HG03064 (cell line): ENCODE measurements around the gene FAM222B.
"Not testable (repeated sequence)": the region's sequence is repeated elsewhere in the genome, so short reads cannot be mapped to it uniquely, and the experiment has no call there.

Experiments
- ATAC-seq: cut with Tn5 transposase; IDR thresholded peaks from one replicate; pipeline ENCODE4 v1.9.1; 2021; ENCODE audit warnings: low read depth; ENCODE audit not compliant: unreplicated experiment

The FAM222B gene

DNA sequence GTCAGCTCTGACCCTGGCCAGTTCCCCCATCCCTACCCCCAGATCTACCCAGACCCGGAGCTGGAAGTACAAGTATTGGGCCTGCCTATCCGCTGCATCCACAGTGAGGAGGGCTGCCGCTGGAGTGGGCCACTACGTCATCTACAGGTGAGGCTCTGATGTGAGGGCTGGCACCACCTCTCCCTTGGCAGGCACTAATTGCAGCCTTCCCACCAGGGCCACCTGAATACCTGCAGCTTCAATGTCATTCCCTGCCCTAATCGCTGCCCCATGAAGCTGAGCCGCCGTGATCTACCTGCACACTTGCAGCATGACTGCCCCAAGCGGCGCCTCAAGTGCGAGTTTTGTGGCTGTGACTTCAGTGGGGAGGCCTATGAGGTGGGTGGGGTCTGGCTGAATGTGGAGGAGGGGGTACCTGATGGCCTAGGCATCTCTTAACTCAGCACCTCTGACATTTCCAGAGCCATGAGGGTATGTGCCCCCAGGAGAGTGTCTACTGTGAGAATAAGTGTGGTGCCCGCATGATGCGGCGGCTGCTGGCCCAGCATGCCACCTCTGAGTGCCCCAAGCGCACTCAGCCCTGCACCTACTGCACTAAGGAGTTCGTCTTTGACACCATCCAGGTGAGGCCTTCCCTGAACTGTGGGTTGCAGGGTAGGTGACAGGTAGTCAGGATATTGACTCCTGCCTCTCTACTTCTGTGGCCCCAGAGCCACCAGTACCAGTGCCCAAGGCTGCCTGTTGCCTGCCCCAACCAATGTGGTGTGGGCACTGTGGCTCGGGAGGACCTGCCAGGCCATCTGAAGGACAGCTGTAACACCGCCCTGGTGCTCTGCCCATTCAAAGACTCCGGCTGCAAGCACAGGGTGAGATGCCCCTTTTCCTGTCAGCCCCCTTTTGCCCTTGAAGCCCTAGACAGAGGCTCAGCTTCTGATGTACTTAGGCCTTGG, 94.5 kb downstream of the FAM222B start:
- ATAC-seq: no peak

DNA sequence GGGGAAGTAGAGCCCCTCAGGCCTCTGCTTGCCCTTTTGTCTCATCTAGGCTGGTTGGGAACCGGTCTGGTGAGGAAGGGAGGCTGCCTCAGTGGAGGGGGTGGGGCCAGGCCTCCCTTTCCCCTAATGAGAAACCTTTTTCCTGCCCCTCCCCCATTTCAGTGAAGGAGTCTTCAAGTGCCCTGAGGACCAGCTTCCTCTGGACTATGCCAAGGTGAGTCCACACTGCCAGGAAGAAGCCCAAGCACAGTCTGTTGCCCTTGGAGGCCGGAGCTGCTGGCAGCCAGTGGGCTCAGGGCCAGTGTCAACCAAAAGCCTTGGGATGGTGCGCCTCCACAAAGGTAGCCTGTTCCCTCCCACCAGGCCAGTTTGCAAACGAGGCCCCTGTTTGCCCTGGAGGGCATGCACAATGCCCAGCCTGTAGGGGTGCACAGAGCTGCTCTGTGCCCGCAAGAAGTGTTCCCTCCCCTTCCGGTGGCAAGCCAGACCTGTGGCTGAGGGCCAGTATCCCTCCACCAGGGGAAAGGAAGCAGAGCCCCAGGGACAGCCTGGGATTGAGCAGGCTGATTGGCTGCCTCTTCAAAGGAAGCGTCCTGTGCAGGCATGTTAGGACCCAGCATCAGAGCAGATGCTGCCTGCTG, 95.4 kb downstream of the FAM222B start:
- no peak for ATAC-seq

DNA sequence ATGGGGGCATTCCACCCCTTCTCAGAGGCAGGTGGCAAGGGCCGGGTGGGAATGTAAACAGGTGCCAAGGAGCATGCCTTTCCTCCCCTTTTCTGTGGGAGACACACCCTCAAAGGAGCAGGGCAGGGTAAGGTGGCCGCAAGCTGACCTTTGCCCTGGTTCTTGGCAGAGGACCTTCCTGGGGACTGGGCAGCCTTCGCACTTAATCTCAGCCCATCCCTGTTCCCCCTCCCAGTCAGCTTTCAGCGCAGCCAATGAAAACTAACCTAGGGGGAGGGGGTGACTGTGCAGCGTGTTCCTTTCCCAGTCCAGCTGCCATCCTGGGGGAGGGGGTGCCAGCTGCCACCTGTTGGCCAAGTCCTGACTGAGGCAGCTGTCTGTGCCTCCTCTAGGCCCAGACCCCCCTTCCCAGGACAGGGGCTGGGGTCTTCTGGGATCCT, 96.0 kb downstream of the FAM222B start:
- ATAC-seq: no peak

DNA sequence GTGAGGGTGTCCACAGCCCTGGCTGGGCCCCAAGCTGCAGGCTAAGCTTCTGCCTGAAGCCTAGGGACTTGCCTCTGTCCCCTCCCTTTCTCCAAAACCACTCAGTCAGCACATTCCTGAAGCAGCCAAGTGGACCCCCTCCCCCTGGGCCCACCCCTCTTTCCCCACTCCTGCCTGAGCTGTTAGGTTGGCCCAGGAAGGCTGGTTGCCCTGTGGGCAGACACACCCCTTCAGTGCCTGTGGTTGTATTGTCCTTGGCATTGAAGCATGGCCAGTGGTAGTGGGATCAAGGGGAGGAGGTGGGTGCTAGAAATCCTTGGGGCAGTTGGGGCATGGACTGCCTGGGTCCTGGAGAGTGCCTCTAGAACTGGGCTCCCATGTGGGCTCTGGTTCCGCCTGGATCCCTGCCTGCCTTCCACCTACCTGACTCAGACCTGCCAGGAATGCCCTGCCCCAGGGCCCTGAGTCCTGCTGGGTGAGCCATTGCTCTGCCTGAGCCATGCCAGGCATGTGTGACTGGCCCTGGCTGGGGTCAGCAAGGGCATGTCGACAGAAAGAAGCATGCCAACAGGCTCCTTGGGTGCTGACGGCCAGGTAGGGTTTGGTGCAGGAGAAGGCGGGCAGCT, 96.7 kb downstream of the FAM222B start:
- no peak for ATAC-seq

DNA sequence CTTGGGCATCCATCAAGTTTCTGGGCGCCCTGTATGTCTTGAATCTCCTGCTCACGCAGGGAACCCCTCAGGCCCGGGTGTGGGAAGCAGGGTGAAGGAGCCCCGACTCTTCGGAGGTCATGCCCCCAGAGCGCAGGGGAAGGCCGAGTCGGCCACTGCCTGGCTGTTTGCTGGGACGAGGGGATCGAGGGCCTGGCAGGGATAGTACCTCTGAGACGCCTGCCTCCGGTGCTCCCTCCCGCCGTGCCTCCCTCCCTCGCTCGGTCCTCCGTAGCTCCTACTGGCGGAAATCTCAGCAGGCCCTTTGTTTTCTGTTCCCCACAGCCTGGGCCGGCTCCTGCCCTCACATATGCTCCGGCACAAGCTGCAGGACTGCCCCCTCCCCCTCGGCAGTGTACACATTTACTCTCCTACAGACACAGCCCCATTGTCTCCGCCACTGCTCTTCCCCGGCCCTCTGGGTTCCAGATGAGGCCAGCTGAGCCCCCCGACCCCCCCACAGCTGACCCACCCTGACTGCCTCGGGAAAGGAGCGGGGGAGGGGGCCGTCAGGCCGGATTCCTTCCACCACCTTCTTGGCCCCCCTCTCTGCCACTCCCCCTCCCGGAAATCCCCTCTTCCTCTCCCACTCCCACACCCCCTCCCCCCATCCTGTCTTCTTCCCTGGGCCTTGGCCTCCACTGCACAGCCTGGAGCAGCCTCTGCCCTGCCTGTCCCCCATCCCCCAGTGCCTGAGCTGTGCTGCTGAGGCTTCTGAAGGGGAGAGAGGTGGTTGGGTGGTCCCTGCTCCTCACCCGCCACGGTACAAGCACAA, 97.4 kb downstream of the FAM222B start:
- ATAC-seq: no peak

DNA sequence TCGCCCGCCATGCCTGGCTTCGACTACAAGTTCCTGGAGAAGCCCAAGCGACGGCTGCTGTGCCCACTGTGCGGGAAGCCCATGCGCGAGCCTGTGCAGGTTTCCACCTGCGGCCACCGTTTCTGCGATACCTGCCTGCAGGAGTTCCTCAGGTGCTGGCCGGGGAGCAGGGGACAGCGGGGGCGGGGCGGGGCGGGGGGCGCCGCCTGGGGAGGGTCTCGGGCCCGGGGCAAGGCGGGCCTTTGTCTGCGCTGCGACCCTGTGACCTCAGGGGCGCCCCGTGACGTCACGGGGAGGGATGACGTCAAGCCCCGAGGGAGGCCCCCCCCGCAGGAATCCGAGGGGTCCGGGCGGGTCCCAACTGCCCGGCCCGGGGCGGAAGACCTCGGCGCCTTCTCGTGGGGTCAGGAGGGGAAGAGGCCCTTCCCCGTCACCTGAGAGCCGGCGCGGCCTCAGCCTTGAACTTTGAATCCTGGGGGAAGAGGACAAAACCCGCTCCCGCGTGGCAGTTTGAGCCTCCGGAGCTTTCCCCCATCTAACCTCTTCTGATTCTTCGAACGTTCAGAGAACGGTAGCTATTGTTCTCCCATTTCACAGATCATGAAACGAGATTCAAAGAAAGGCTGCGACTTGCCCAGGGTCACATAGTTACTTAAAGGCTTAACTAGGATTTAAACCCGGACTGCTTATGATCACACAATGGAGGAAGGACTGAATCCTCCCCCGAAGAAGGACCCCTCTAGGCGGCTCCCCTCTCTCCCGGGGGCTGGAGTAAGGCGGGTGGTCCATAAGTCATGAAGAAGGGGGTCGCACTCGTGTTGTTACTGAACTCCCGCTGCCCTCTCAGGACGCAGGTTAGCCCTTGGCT, 98.3 kb downstream of the FAM222B start:
- ATAC-seq: no peak

DNA sequence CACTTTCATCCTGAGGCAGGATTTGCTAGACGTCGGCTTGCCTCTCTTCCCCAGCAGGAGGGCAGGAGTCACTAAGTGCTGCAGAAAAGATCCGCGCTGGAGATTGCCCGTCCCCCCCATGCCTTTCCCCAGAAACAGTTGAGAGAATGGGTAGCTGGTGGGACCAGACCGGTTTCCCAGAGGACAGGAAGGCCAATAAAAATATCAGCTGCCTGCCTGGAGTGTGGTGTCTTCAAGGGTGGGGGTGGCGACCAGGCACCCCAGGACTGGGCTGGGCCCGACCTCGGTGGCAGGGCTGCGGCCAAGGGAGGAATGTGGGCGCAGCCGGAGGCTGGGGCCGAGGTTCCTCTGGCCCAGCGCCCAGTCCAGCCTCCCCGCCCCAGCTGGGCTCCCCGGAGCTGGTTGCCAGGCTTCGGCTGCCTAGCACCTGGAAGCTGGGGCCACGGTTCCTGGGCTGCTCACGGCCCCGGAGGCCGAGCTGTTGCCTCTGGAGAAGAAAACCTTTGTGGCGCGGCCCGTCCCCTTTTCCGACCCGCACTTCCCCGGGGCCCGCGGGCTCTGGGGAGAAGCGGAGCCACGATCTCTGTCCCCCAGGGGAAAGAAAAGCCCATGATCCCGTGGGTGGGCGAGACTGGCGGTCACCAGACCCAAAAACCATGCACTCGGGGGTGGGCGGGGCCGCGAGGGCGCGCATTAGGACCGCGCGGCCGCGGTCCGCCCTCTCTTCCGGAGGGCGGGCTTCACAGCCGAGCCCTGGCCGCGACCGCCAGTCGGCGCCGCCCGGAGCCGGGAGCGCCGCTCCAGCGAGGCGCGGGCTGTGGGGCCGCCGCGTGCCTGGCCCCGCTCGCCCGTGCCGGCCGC, 99.1 kb downstream of the FAM222B start, which contains the start of gene TRAF4:
TSS of gene TRAF4 (plus strand) at position 769 of the 861 bp plus-strand sequence. CDS start 102 bp downstream, outside the sequence.
- peak; percentile 52 for ATAC-seq

DNA sequence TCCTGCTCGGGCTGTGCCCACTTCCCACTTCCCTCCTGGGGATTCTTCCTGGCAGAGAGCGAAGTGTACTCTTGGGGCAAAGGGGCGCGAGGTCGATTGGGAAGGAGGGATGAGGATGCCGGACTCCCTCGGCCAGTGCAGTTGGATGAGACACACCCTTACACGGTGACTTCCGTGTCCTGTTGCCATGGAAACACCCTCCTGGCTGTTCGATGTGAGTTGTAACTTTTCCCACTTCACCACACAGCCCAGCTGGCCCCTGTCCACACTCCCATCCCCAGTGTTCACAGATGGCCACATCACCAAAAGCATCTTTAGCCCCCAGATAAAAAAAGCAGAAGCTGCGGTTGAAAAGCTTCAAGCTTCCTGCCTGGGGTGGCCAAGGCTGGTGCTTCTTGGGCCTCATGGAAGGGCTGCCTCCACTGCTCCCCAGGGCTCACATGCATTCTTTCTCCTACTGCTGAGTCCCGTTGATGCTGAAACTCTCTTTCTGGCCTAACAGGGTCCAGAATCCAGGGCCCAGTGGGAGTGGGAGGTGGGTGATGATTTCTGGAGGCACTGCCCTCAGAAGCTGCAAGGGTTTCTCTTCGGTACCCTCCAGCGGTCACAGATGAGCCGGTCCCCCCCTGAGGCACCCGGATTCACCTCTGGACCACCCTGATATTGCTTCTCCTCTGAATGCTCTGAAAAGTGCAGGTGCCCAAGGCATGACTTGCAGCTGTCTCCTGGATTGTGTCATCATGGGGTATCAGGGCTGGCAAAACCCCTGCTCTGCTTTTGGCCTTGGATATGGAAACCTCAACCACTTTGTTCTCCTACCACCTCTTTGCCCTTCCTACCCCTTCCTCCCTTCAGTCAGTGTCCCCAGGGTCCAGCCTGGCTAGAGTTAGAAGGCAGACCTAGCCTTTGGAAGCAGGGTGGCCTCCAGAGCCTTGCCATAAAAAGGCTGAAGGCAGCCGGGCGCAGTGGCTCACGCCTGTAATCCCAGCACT, 100.9 kb downstream of the FAM222B start:
- no peak for ATAC-seq

DNA sequence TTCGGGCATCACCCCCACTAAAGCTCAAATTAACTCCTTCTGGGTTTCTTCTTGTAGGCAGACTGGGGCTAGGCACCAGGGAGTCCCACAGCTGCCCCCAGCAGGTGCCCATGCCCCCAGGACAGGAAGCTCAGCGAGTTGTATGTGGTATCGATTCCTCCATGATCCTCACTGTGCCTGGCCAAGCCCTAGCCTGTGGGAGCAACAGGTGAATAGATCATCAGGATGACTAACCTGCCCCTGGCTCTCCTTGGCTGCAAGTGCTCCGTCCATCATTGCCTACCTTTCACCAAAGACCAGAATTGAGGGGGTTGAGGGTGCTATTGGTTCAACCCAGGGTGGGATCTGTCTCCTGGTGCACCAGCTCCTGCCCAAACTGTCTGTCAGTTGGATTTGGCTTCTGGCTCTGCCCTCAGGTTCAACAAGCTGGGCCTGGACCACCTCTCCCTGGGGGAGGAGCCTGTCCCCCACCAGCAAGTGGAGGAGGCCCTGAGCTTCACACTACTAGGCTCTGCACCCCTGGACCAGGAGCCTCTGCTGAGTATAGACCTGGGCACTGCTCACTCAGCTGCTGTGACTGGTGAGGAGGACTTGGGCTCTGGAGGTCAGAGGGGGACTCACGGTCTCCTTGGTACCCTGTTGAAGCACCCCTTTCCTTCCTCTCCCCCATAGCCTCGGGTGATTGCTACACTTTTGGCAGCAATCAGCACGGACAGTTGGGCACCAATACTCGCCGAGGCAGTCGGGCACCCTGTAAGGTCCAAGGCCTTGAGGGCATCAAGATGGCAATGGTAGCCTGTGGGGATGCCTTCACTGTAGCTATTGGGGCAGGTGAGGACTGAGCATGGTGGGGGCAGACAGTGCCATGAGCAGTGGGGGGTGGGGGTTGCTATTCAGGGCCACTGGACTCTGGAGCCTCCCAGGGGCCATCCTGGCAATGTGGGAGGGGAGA, 101.9 kb downstream of the FAM222B start:
- no peak for ATAC-seq

DNA sequence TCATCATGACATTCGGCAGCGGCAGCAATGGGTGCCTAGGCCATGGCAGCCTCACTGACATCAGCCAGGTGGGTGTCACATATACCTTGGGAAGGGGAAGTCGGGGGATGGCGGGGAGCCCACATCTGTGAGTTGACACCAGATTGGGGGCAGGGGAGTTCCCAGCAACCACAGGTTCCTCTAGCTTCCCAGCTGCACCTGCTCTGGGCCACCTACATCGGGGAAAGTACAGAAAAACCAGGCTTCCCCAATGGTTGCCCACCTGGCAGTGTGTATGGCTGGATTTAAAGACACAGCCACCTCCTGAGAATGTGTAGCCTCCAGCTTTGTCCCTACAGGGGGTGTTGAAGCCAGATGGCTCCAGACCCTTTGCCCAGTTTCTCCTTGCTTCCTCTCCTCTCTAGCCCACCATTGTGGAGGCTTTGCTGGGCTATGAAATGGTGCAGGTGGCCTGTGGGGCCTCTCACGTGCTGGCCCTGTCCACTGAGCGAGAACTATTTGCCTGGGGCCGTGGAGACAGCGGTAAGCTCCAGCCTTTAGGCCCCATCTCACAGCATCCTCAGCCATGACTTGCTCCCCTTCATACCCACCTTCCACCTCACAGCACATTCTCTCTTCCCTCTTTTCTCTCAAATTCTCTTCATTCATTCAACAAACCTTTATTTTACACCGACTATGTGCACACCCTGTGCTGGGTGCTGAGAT, 103.8 kb downstream of the FAM222B start:
- ATAC-seq: no peak

DNA sequence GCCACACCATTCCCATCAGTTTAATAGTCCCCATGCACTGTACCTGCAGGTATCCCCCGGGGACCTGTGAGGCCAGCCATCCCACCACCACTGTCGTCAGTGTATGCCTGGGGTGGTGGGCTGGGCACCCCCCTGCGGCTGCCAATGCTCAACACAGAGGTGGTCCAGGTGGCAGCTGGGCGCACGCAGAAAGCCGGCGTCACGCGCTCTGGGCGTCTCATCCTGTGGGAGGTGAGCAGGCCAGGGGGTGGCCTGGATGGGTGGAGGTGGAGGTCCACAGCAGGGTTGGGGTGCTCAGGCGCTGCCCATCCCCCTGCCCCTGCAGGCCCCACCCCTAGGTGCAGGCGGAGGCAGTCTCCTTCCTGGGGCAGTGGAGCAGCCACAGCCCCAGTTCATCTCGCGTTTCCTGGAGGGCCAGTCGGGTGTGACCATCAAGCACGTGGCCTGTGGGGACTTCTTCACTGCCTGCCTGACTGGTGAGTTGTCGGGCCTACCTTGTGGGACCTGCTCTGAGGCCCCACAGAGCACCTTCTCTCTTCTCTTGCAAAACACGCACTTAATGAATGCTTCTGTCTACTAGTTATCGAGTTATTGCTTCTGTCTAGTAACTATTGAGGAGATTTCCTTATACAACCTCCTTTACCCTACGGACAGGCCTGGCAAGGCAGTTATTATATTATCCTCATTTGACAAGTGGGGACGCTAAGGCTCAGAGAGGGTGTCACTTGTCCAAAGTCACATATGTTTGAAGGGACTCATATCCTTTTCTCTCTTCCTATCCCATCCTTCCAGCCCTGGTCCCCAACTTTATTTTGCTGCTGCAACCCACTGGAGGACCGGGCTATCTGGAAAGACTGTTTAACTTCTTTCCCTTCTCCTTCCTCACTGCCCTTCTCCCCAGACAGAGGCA, 104.6 kb downstream of the FAM222B start:
- ATAC-seq: peak; percentile 52

DNA sequence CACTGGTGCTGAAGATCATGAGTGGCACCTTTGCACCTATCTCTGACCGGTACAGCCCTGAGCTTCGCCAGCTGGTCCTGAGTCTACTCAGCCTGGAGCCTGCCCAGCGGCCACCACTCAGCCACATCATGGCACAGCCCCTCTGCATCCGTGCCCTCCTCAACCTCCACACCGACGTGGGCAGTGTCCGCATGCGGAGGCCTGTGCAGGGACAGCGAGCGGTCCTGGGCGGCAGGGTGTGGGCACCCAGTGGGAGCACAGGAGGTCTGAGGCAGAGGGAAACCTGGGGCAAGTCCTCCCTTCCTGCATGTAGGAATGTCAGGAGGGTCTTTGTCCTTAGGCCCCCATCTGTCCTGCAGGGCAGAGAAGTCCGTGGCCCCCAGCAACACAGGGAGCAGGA, 105.3 kb downstream of the FAM222B start:
- no peak for ATAC-seq

DNA sequence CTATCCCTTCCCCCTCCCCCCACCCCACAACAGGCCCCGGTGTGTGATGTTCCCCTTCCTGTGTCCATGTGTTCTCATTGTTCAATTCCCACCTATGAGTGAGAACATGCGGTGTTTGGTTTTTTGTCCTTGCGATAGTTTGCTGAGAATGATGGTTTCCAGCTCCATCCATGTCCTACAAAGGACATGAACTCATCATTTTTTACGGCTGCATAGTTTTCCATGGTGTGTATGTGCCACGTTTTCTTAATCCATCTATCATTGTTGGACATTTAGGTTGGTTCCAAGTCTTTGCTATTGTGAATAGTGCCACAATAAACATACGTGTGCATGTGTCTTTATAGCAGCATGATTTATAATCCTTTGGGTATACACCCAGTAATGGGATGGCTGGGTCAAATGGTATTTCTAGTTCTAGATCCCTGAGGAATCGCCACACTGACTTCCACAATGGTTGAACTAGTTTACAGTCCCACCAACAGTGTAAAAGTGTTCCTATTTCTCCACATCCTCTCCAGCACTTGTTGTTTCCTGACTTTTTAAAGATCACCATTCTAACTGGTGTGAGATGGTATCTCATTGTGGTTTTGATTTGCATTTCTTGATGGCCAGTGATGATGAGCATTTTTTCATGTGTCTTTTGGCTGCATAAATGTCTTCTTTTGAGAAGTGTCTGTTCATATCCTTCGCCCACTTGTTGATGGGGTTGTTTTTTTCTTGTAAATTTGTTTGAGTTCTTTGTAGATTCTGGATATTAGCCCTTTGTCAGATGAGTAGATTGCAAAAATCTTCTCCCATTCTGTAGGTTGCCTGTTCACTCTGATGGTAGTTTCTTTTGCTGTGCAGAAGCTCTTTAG, 106.4 kb downstream of the FAM222B start:
- ATAC-seq: not testable (repeated sequence)

DNA sequence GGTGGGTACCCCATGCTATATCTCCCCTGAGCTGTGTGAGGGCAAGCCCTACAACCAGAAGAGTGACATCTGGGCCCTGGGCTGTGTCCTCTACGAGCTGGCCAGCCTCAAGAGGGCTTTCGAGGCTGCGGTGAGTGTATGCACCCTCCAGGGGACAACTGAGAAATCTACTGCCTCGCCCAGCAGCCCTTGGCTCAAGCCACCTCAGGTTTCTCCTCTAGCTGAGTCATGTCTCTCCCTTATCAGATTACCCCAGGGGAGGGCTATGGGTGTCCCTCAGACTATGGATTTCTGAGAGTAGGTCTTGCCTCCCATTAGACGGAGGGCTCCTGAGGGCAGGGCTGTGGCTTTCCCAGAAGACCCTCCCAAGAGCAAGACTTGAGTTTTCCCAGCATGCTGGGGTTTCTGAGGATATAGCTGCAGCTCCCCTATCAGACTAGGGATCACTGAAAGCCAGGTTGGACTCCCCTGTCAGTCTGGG, 107.3 kb downstream of the FAM222B start:
- no peak for ATAC-seq
